ENCODE data around the gene MATCAP1.

DNA sequence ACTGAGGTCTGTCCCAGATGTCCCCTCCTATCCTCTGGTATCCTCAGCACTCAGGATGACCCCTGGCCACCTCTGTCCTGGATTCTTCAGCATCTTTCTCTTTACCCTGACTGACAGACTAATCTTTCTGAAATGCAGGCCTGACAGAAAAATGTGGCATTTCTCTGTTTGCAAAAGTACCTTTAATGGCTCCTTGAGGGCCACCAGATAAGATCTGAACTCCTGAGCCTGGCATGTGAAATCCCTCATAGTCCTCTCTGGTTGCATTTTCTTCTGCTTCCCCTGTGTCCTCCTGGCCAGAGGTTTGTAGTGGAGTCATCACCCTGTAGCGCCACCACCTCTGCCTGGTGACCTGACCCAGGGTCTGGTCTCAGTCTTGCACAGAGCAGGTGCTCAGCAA, 13.1 kb upstream of the MATCAP1 start:
- TF ChIP-seq, protein P1, sequence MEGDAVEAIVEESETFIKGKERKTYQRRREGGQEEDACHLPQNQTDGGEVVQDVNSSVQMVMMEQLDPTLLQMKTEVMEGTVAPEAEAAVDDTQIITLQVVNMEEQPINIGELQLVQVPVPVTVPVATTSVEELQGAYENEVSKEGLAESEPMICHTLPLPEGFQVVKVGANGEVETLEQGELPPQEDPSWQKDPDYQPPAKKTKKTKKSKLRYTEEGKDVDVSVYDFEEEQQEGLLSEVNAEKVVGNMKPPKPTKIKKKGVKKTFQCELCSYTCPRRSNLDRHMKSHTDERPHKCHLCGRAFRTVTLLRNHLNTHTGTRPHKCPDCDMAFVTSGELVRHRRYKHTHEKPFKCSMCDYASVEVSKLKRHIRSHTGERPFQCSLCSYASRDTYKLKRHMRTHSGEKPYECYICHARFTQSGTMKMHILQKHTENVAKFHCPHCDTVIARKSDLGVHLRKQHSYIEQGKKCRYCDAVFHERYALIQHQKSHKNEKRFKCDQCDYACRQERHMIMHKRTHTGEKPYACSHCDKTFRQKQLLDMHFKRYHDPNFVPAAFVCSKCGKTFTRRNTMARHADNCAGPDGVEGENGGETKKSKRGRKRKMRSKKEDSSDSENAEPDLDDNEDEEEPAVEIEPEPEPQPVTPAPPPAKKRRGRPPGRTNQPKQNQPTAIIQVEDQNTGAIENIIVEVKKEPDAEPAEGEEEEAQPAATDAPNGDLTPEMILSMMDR (conservative IDR thresholded peaks at IDR 0.05; ENCODE audit: low read depth, low read length) = no peak
- TF ChIP-seq EZH2 (IDR thresholded peaks at IDR 0.05; ENCODE audit: borderline replicate concordance, low read depth, low read length, poor library complexity, severe bottlenecking) = no peak
